OCI-LY3 (cell line): ENCODE data around the gene MAGED2.
"Not testable (repeated sequence)": the region's sequence is repeated elsewhere in the genome, so short reads cannot be mapped to it uniquely, and the experiment has no call there.

Source experiments
- H2AFZ ChIP-seq: fragments of 200-600, 300-600 bp; shearing (Covaris generic); 2 replicates; pipeline ENCODE4 v1.6.0; 2014; ENCODE audit warnings: antibody characterized with exemption, low read depth, low read length
- H3K27ac ChIP-seq: fragments of 200-600, 300-600 bp; sonication (generic); 2 replicates; pipeline ENCODE4 v1.5.1; 2014; ENCODE audit warnings: mild to moderate bottlenecking, low read length, moderate library complexity, mixed read lengths
- H3K27me3 ChIP-seq: fragments of 200-600, 300-600 bp; sonication (generic); 2 replicates; pipeline ENCODE4 v1.6.1; 2014; ENCODE audit warnings: low read depth, low read length, mixed read lengths
- H3K36me3 ChIP-seq: fragments of 200-600, 300-600 bp; sonication (generic); replicated peaks from 2 replicates; pipeline ENCODE3; 2014; ENCODE audit warnings: low read depth, low read length, mixed read lengths
- H3K4me1 ChIP-seq: fragments of 300-600, 200-600 bp; sonication (generic); 2 replicates; pipeline ENCODE4 v1.6.1; 2014; ENCODE audit warnings: low read length, mixed read lengths
- H3K4me2 ChIP-seq: fragments of 200-600, 300-600 bp; sonication (generic); 2 replicates; pipeline ENCODE4 v1.6.1; 2014; ENCODE audit warnings: low read length, mixed read lengths
- H3K4me3 ChIP-seq: fragments of 300-600, 200-600 bp; sonication (generic); 2 replicates; pipeline ENCODE4 v1.5.1; 2014; ENCODE audit warnings: antibody characterized with exemption, mild to moderate bottlenecking, low read length, moderate library complexity
- H3K79me2 ChIP-seq: fragments of 300-600, 200-600 bp; shearing (Covaris generic); 2 replicates; pipeline ENCODE4 v1.6.1; 2014; ENCODE audit warnings: mild to moderate bottlenecking, low read length, mixed read lengths
- H3K9ac ChIP-seq: fragments of 300-600, 200-600 bp; shearing (Covaris generic); 2 replicates; pipeline ENCODE4 v1.6.0; 2014; ENCODE audit warnings: mild to moderate bottlenecking, low read length, moderate library complexity
- H3K9me3 ChIP-seq: fragments of 200-600, 300-600 bp; shearing (Covaris generic); 2 replicates; pipeline ENCODE4 v1.6.1; 2014; ENCODE audit warnings: low read length, mixed read lengths; ENCODE audit not compliant: insufficient read depth
- H4K20me1 ChIP-seq: fragments of 200-600, 300-600 bp; sonication (generic); 2 replicates; pipeline ENCODE4 v1.6.1; 2016; ENCODE audit warnings: low read length, mixed read lengths; ENCODE audit not compliant: insufficient read depth
- EZH2phosphoT487 ChIP-seq: fragments of 200-600 bp; shearing (Covaris generic); IDR thresholded peaks from 2 replicates; pipeline ENCODE4 v1.6.1; 2018; ENCODE audit warnings: antibody characterized with exemption, mixed run types, low read depth
- TF ChIP-seq, protein P1 (sequence below): fragments of 200-600, 300-600 bp; sonication (generic); IDR thresholded peaks from 2 replicates; pipeline ENCODE4 v1.5.1; 2014; ENCODE audit warnings: antibody characterized with exemption, low read length, low read depth

Gene MAGED2

GRCh38 chrX:54776987-54777672 lies 30.4 kb upstream of the MAGED2 start:
- no peaks in the 10 kb centered on the region for H3K4me1 ChIP-seq
- TF ChIP-seq, protein P1, sequence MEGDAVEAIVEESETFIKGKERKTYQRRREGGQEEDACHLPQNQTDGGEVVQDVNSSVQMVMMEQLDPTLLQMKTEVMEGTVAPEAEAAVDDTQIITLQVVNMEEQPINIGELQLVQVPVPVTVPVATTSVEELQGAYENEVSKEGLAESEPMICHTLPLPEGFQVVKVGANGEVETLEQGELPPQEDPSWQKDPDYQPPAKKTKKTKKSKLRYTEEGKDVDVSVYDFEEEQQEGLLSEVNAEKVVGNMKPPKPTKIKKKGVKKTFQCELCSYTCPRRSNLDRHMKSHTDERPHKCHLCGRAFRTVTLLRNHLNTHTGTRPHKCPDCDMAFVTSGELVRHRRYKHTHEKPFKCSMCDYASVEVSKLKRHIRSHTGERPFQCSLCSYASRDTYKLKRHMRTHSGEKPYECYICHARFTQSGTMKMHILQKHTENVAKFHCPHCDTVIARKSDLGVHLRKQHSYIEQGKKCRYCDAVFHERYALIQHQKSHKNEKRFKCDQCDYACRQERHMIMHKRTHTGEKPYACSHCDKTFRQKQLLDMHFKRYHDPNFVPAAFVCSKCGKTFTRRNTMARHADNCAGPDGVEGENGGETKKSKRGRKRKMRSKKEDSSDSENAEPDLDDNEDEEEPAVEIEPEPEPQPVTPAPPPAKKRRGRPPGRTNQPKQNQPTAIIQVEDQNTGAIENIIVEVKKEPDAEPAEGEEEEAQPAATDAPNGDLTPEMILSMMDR, result no peak
- TF ChIP-seq EZH2phosphoT487, result no peak
- H3K27ac ChIP-seq, result no peak overlapping the region
- H3K9ac ChIP-seq, result no peak overlapping the region
- H2AFZ ChIP-seq, result no peak overlapping the region
- no peaks in the 10 kb centered on the region for H4K20me1 ChIP-seq
- no peak overlapping the region for H3K4me3 ChIP-seq
- no peaks in the 10 kb centered on the region for H3K36me3 ChIP-seq
- no peaks in the 10 kb centered on the region for H3K27me3 ChIP-seq
- no peaks in the 10 kb centered on the region for H3K79me2 ChIP-seq
- H3K4me2 ChIP-seq, result no peak overlapping the region
- H3K9me3 ChIP-seq, result no peaks in the 10 kb centered on the region

- no peak overlapping the region for H3K4me3 ChIP-seq
- H3K9ac ChIP-seq, result no peak overlapping the region
- H3K9me3 ChIP-seq, result no peaks in the 10 kb centered on the region
- no peak overlapping the region for H3K4me2 ChIP-seq
- H3K27me3 ChIP-seq, result no peaks in the 10 kb centered on the region
- H3K4me1 ChIP-seq, result no peaks in the 10 kb centered on the region
- H4K20me1 ChIP-seq, result no peaks in the 10 kb centered on the region
- H3K79me2 ChIP-seq, result no peaks in the 10 kb centered on the region
- H2AFZ ChIP-seq, result no peak overlapping the region
- no peak for TF ChIP-seq EZH2phosphoT487
- TF ChIP-seq, protein P1, result peak; percentile 40
- no peaks in the 10 kb centered on the region for H3K36me3 ChIP-seq
- H3K27ac ChIP-seq, result no peak overlapping the region
These were observed 21.6 kb upstream of the MAGED2 start for GRCh38 chrX:54785901-54786300.

DNA sequence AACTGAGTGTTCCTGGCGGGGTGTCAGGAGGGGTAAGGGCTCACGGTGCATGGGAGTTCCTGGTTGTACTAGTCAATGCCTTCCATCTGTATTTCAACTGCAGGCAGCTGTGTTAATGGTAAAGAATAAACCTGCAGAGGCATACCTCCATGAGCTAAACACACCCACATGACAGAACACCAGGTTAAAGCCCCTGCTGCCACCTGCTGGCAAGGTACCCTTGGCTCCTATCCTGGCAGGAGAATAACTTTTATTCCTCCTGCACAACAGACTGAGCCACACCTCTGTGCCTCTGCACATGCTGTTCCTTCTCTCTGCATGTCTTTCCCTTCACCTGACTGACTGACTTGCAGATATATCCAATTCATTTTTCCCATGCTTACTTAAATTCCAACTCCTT lies 20.6 kb upstream of the MAGED2 start:
- TF ChIP-seq EZH2phosphoT487, result no peak
- TF ChIP-seq, protein P1, result peak; percentile 45
- H4K20me1 ChIP-seq, result no peaks in the 10 kb centered on the region
- H3K79me2 ChIP-seq, result no peaks in the 10 kb centered on the region
- no peaks in the 10 kb centered on the region for H3K9me3 ChIP-seq
- no peak overlapping the region for H3K4me3 ChIP-seq
- no peaks in the 10 kb centered on the region for H3K4me1 ChIP-seq
- H3K4me2 ChIP-seq, result no peak overlapping the region
- no peak overlapping the region for H3K9ac ChIP-seq
- H2AFZ ChIP-seq, result no peak overlapping the region
- H3K27me3 ChIP-seq, result no peaks in the 10 kb centered on the region
- H3K27ac ChIP-seq, result no peak overlapping the region
- H3K36me3 ChIP-seq, result no peaks in the 10 kb centered on the region

- TF ChIP-seq, protein P1, result no peak
- TF ChIP-seq EZH2phosphoT487, result no peak
- no peak overlapping the region for H3K4me3 ChIP-seq
- H3K27ac ChIP-seq, result no peak overlapping the region
- H3K4me1 ChIP-seq, result no peaks in the 10 kb centered on the region
- no peaks in the 10 kb centered on the region for H3K79me2 ChIP-seq
- no peak overlapping the region for H2AFZ ChIP-seq
- H3K9me3 ChIP-seq, result no peaks in the 10 kb centered on the region
- no peak overlapping the region for H3K4me2 ChIP-seq
- no peak overlapping the region for H3K9ac ChIP-seq
- no peaks in the 10 kb centered on the region for H3K36me3 ChIP-seq
- no peaks in the 10 kb centered on the region for H4K20me1 ChIP-seq
- no peaks in the 10 kb centered on the region for H3K27me3 ChIP-seq
These were observed 19.1 kb upstream of the MAGED2 start for GRCh38 chrX:54788446-54788845.

DNA sequence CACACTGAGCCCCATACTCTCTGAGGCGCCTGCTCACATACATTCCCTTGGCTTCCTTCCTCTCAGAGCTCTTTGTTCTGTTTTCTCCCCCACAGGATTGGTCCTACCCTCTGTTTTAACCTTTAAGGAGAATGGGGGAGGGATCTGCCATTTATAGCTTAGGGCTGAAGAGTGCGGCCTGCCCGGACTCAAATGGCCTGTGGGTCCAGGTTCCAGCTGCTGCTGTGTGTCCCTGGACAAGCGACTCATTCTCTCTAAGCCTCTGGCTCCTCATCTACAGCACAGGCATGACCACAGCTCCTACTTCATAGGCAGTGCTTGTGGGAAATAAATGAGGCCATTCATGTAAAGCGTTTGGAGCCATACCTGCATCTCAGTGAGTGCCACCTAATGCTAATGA lies 18.1 kb upstream of the MAGED2 start:
- not testable (repeated sequence) for H4K20me1 ChIP-seq, H3K27ac ChIP-seq, H2AFZ ChIP-seq, H3K9ac ChIP-seq, H3K27me3 ChIP-seq, H3K79me2 ChIP-seq, H3K4me2 ChIP-seq, H3K36me3 ChIP-seq, H3K4me3 ChIP-seq, H3K9me3 ChIP-seq, H3K4me1 ChIP-seq
